HepG2 (cell line): ENCODE data around the gene AGER. TPM values are rescaled to one million over a fixed set of nuclear protein-coding genes. Genes with fewer than 3 reads are reported as not detected.
A peak's percentile ranks its signal among the peaks of the same experiment; 100 is the strongest.

Experiments
- CCDC6 ChIP-seq: sonication (generic); formaldehyde crosslinking; IDR thresholded peaks from 2 replicates; pipeline ENCODE4 v1.8.1; 2022; ENCODE audit warnings: mild to moderate bottlenecking, missing genetic modification reagents, moderate library complexity
- DNMT3B ChIP-seq: conservative IDR thresholded peaks from 2 replicates; pipeline ENCODE4 v1.6.1; 2016; ENCODE audit warnings: missing biosample characterization, control low read depth
- GABPB1 ChIP-seq: IDR thresholded peaks from 2 replicates; pipeline ENCODE4 v1.6.1; 2016; ENCODE audit warnings: mild to moderate bottlenecking, missing genetic modification reagents, moderate library complexity, missing compliant biosample characterization
- HNF4G ChIP-seq, 2 experiments: sonication (generic) in 1 of 2; formaldehyde crosslinking in 1 of 2; IDR thresholded peaks; 2 replicates each; pipeline versions ENCODE4 v1.4.0 to v1.6.1; 2011 to 2020; ENCODE audit warnings: borderline replicate concordance in 2 of 2, low read depth in 2 of 2, mild to moderate bottlenecking in 2 of 2, low read length in 1 of 2, missing genetic modification reagents in 1 of 2, moderate library complexity in 1 of 2
- HNRNPK ChIP-seq: fragments of 200-400 bp; formaldehyde crosslinking; IDR thresholded peaks from 2 replicates; pipeline ENCODE4 v1.6.1; 2018; ENCODE audit warnings: low read length, low read depth, moderate library complexity, mild to moderate bottlenecking; ENCODE audit not compliant: poor library complexity, severe bottlenecking
- HOMEZ ChIP-seq: IDR thresholded peaks from 2 replicates; pipeline ENCODE4 v1.6.1; 2016; ENCODE audit warnings: low read depth
- IKZF5 ChIP-seq: IDR thresholded peaks from 2 replicates; pipeline ENCODE4 v1.6.1; 2018; ENCODE audit warnings: missing genetic modification reagents, mild to moderate bottlenecking, missing compliant biosample characterization
- KLF11 ChIP-seq: IDR thresholded peaks from 2 replicates; pipeline ENCODE4 v1.6.1; 2016; ENCODE audit warnings: missing compliant biosample characterization
- KLF9 ChIP-seq: IDR thresholded peaks from 2 replicates; pipeline ENCODE4 v1.6.1; 2016; ENCODE audit warnings: low read depth
- MAX ChIP-seq: IDR thresholded peaks from 2 replicates; pipeline ENCODE4 v1.6.1; 2012; ENCODE audit warnings: inconsistent platforms
- MTA1 ChIP-seq: sonication (generic); formaldehyde crosslinking; IDR thresholded peaks from 2 replicates; pipeline ENCODE4 v1.4.0; 2020; ENCODE audit warnings: missing genetic modification reagents, mild to moderate bottlenecking, borderline replicate concordance
- PAF1 ChIP-seq: IDR thresholded peaks from 2 replicates; pipeline ENCODE4 v1.6.1; 2016; ENCODE audit warnings: missing genetic modification reagents, missing compliant biosample characterization
- PAWR ChIP-seq: sonication (generic); formaldehyde crosslinking; IDR thresholded peaks from 2 replicates; pipeline ENCODE4 v1.4.0; 2020; ENCODE audit warnings: missing genetic modification reagents, mild to moderate bottlenecking, borderline replicate concordance
- RXRB ChIP-seq: IDR thresholded peaks from 2 replicates; pipeline ENCODE4 v1.6.1; 2016; ENCODE audit warnings: borderline replicate concordance, missing genetic modification reagents, missing compliant biosample characterization
- SOX5 ChIP-seq: IDR thresholded peaks from 2 replicates; pipeline ENCODE4 v1.6.1; 2016; ENCODE audit warnings: borderline replicate concordance
- THAP8 ChIP-seq: sonication (generic); formaldehyde crosslinking; IDR thresholded peaks from 2 replicates; pipeline ENCODE4 v1.5.1; 2020; ENCODE audit warnings: missing genetic modification reagents, mild to moderate bottlenecking, borderline replicate concordance
- THAP9 ChIP-seq: sonication (generic); formaldehyde crosslinking; IDR thresholded peaks from 2 replicates; pipeline ENCODE4; 2020; ENCODE audit warnings: missing genetic modification reagents, mild to moderate bottlenecking, borderline replicate concordance
- YEATS4 ChIP-seq: sonication (generic); formaldehyde crosslinking; IDR thresholded peaks from 2 replicates; pipeline ENCODE4 v1.4.0; 2020; ENCODE audit warnings: missing genetic modification reagents, borderline replicate concordance
- ZFP82 ChIP-seq: sonication (generic); formaldehyde crosslinking; IDR thresholded peaks from 2 replicates; pipeline ENCODE4 v1.5.1; 2020; ENCODE audit warnings: mild to moderate bottlenecking, missing genetic modification reagents, borderline replicate concordance
- ZNF160 ChIP-seq: sonication (generic); formaldehyde crosslinking; IDR thresholded peaks from 2 replicates; pipeline ENCODE4 v1.8.0; 2022; ENCODE audit warnings: mild to moderate bottlenecking, inconsistent platforms, missing genetic modification reagents
- ZNF230 ChIP-seq: sonication (generic); formaldehyde crosslinking; IDR thresholded peaks from 2 replicates; pipeline ENCODE4 v1.4.0; 2020; ENCODE audit warnings: mild to moderate bottlenecking, missing genetic modification reagents
- ZNF549 ChIP-seq: sonication (generic); formaldehyde crosslinking; IDR thresholded peaks from 2 replicates; pipeline ENCODE4 v1.5.0; 2020; ENCODE audit warnings: missing genetic modification reagents
- ZNF747 ChIP-seq: sonication (generic); formaldehyde crosslinking; IDR thresholded peaks from 2 replicates; pipeline ENCODE4 v1.8.1; 2023; ENCODE audit warnings: missing genetic modification reagents, mild to moderate bottlenecking, borderline replicate concordance
- polyA plus RNA-seq, 8 experiments: library from polyadenylated mRNA; depleted of rRNA in 3 of 8; stranded (reverse) in 7 of 8; unstranded in 1 of 8; fragments of >200 nt; fragmentation: Illumina TruSeq in 4 of 8; extraction: Trizol in 4 of 8; gene quantifications; 2 replicates each; pipeline versions ENCODE4 v1.2.1 to v1.2.3, GENCODE V29; 2011 to 2016; ENCODE audit warnings: low read depth in 4 of 8, missing spikeins in 1 of 8, mixed read lengths in 1 of 8; ENCODE audit not compliant: insufficient read depth in 1 of 8
- total RNA-seq, 5 experiments: library from RNA; depleted of rRNA; stranded (reverse); fragments of >200 nt; fragmentation: Illumina TruSeq; extraction: Trizol; gene quantifications; 2 replicates each; pipeline ENCODE4 v1.2.3, GENCODE V29; 2016; ENCODE audit warnings: low read depth in 1 of 5

Gene AGER
- total and polyA plus RNA-seq, 2 of the 13 experiments (the other 11 are each of a cell fraction or from before 2014, with no cell fraction given), result 1.9 to 5.1 TPM

GRCh38 chr6:32195902-32196681 is 12.0 kb upstream of the AGER start (continued):
- TF ChIP-seq THAP8 (CRISPR knock-in tag) (no peak), DNMT3B (CRISPR knock-in tag) (no peak), THAP9 (CRISPR knock-in tag) (peak; percentile 70), KLF9 (peak; percentile 81; the same call in 1 of the 2 replicates), ZNF747 (CRISPR knock-in tag) (no peak), MTA1 (CRISPR knock-in tag) (peak; percentile 46), ZNF230 (CRISPR knock-in tag) (peak; percentile 76; the same call in 1 of the 2 replicates), CCDC6 (CRISPR knock-in tag) (peak; percentile 92; the same call in 1 of the 2 replicates), HOMEZ (no peak), IKZF5 (CRISPR knock-in tag) (peak; percentile 47; the same call in 1 of the 2 replicates), YEATS4 (CRISPR knock-in tag) (peak; percentile 70; the same call in 1 of the 2 replicates), GABPB1 (peak; percentile 90), PAF1 (CRISPR knock-in tag) (no peak), ZNF160 (CRISPR knock-in tag) (0 out of 2 replicates have a peak, but pooled peaks have one; percentile 31), RXRB (CRISPR knock-in tag) (peak; percentile 68; the same call in 1 of the 2 replicates), ZNF549 (CRISPR knock-in tag) (no peak), SOX5 (CRISPR knock-in tag) (peak; percentile 97), ZFP82 (peak; percentile 64; the same call in 1 of the 2 replicates), HNF4G (IDR thresholded peaks at IDR 0.05; ENCODE audit: borderline replicate concordance, low read depth, low read length) (no peak), HNF4G (CRISPR knock-in tag; IDR thresholded peaks at IDR 0.05; ENCODE audit: borderline replicate concordance, low read depth) (no peak), HNRNPK (no peak), KLF11 (CRISPR knock-in tag) (no peak), PAWR (CRISPR knock-in tag) (0 out of 2 replicates have a peak, but pooled peaks have one; percentile 38), MAX (peak; percentile 97)
